K562 (cell line): ENCODE data around the gene PSMD13. TPM values are rescaled to one million over a fixed set of nuclear protein-coding genes. Genes with fewer than 3 reads are reported as not detected.
A peak's percentile ranks its signal among the peaks of the same experiment; 100 is the strongest.

ENCODE experiments used
- ATAC-seq: fragments of 200-7000 bp; cut with Tn5 transposase; 3 replicates; pipeline ENCODE4 v1.9.1; 2020; ENCODE audit warnings: moderate library complexity
- BruUV-seq: library from RNA; stranded (reverse); fragments of 400-500 nt; replicated peaks from 2 replicates; lab custom pipeline; 2021; lab: Mats Ljungman, UMichigan
- CTCF ChIA-PET: fragments of 300-600 bp; formaldehyde crosslinking; extraction: SDS; loops from one replicate; lab custom pipeline; 2021; ENCODE audit warnings: low intra/inter-chr PET ratio; lab: Yijun Ruan, JAX
- POLR2A ChIA-PET: fragments of 300-600, 350-650 bp; sonication (Branson Sonifier 250); formaldehyde crosslinking; extraction: SDS; loops from one replicate; lab custom pipeline; 2021; ENCODE audit warnings: antibody characterized with exemption, inconsistent platforms; lab: Yijun Ruan, JAX
- DNase-seq, 4 experiments: peaks; one replicate each; pipeline versions ENCODE4 v3.0.0 to v3.0.0-alpha.2; 2011 to 2018; ENCODE audit warnings: low spot score in 3 of 4, mixed read lengths in 3 of 4; ENCODE audit errors: extremely low read depth in 1 of 4
- FAIRE-seq: peaks from 2 replicates; lab custom pipeline; 2011; peaks lifted over from hg19 to GRCh38; lab: Jason Lieb, UNC
- H2AFZ ChIP-seq: 2 replicates; pipeline ENCODE4 v1.6.0; 2011; ENCODE audit warnings: low read depth, low read length, control low read depth, inconsistent platforms
- H3K27ac ChIP-seq: fragments of 200-600 bp; 3 replicates; pipeline ENCODE4 v1.8.0; 2011; ENCODE audit warnings: low read depth, mild to moderate bottlenecking, control low read depth, inconsistent platforms, low read length, moderate library complexity, mixed read lengths; ENCODE audit errors: extremely low read depth
- H3K27me3 ChIP-seq, 2 experiments: fragments of 300-600 bp in 1 of 2; 2 replicates in 1 of 2; 3 replicates in 1 of 2; pipeline versions ENCODE4 v1.6.0 to v1.8.0; 2011; ENCODE audit warnings: inconsistent platforms in 2 of 2, low read length in 2 of 2, mild to moderate bottlenecking in 1 of 2, mixed read lengths in 1 of 2, moderate library complexity in 1 of 2; ENCODE audit not compliant: control insufficient read depth in 2 of 2, insufficient read depth in 2 of 2
- H3K36me3 ChIP-seq: fragments of 300-600 bp; 3 replicates; pipeline ENCODE4 v1.8.0; 2011; ENCODE audit warnings: mild to moderate bottlenecking, low read length, inconsistent platforms; ENCODE audit not compliant: control insufficient read depth, insufficient read depth
- H3K4me1 ChIP-seq, 2 experiments: fragments of 200-600 bp in 1 of 2; replicated peaks in 1 of 2; 2 replicates in 1 of 2; 3 replicates in 1 of 2; pipeline versions ENCODE4 v1.5.1 to v1.8.0; 2011; ENCODE audit warnings: inconsistent platforms in 2 of 2, low read length in 2 of 2, mild to moderate bottlenecking in 1 of 2, mixed read lengths in 1 of 2, moderate library complexity in 1 of 2; ENCODE audit not compliant: control insufficient read depth in 2 of 2, insufficient read depth in 2 of 2
- H3K4me2 ChIP-seq: 2 replicates; pipeline ENCODE4 v1.6.1; 2011; ENCODE audit warnings: low read length, control low read depth, inconsistent platforms, mixed read lengths; ENCODE audit not compliant: insufficient read depth
- H3K4me3 ChIP-seq: fragments of 200-600 bp; sonication (generic), shearing (Covaris generic); 2 replicates; pipeline ENCODE4 v1.5.1; 2016; ENCODE audit warnings: control low read depth, inconsistent platforms
- H3K79me2 ChIP-seq: fragments of 200-600 bp; 3 replicates; pipeline ENCODE4 v1.8.0; 2011; ENCODE audit warnings: low read length, inconsistent platforms; ENCODE audit not compliant: control insufficient read depth, insufficient read depth
- H3K9ac ChIP-seq, 2 experiments: 2 replicates each; pipeline versions ENCODE4 v1.6.0 to v1.6.1; 2011; ENCODE audit warnings: low read depth in 2 of 2, low read length in 2 of 2, control low read depth in 1 of 2, inconsistent platforms in 1 of 2, mild to moderate bottlenecking in 1 of 2, mixed read lengths in 1 of 2; ENCODE audit not compliant: insufficient read depth in 1 of 2
- H3K9me1 ChIP-seq: one replicate; pipeline ENCODE4 v1.6.0; 2011; ENCODE audit warnings: inconsistent platforms, mild to moderate bottlenecking, low read length, moderate library complexity; ENCODE audit not compliant: control insufficient read depth, insufficient read depth
- H3K9me3 ChIP-seq: replicated peaks from 2 replicates; pipeline ENCODE4 v1.5.1; 2011; ENCODE audit warnings: low read depth, low read length, inconsistent platforms; ENCODE audit not compliant: control insufficient read depth, insufficient read depth
- H4K20me1 ChIP-seq: replicated peaks from 2 replicates; pipeline ENCODE4 v1.6.1; 2011; ENCODE audit warnings: low read length, inconsistent platforms, mixed read lengths; ENCODE audit not compliant: control insufficient read depth, insufficient read depth
- IFI16 ChIP-seq: fragments of 250-450 bp; sonication (Bioruptor Pico); IDR thresholded peaks from 2 replicates; pipeline ENCODE4 v2.1.2; 2022; ENCODE audit warnings: mild to moderate bottlenecking, inconsistent platforms
- ILF3 ChIP-seq: fragments of 450-650 bp; IDR thresholded peaks from 2 replicates; pipeline ENCODE4 v1.6.1; 2018; ENCODE audit warnings: antibody characterized with exemption, mild to moderate bottlenecking, moderate library complexity, borderline replicate concordance
- KDM5B ChIP-seq: fragments of 200-600 bp; sonication (generic); IDR thresholded peaks from 2 replicates; pipeline ENCODE4 v1.6.1; 2012; ENCODE audit warnings: low read depth, mild to moderate bottlenecking, moderate library complexity, low read length, control low read depth, inconsistent platforms; ENCODE audit not compliant: insufficient replicate concordance
- KHSRP ChIP-seq: fragments of 450-650 bp; IDR thresholded peaks from 2 replicates; pipeline ENCODE4 v1.6.1; 2017
- NRF1 ChIP-seq, 2 experiments: fragments of 450-650 bp; IDR thresholded peaks in 1 of 2; conservative IDR thresholded peaks in 1 of 2; 2 replicates each; pipeline ENCODE4 v1.6.1; 2014; ENCODE audit warnings: mild to moderate bottlenecking in 2 of 2
- POLR2G ChIP-seq: fragments of 200-400 bp; formaldehyde crosslinking; IDR thresholded peaks from 2 replicates; pipeline ENCODE4 v1.6.1; 2017; ENCODE audit warnings: low read depth, mild to moderate bottlenecking, antibody characterized with exemption, low read length, moderate library complexity
- SMARCA5 ChIP-seq: fragments of 450-650 bp; IDR thresholded peaks from 2 replicates; pipeline ENCODE4 v1.6.1; 2016
- STAT5B ChIP-seq: fragments of 250-450 bp; sonication (Bioruptor Pico); IDR thresholded peaks from 2 replicates; pipeline ENCODE4 v1.8.0; 2021; ENCODE audit warnings: mild to moderate bottlenecking, inconsistent platforms
- TSC22D4 ChIP-seq: fragments of 450-650 bp; IDR thresholded peaks from 2 replicates; pipeline ENCODE4 v1.6.1; 2016; ENCODE audit warnings: missing genetic modification characterization, missing biosample characterization, control low read depth
- ZC3H8 ChIP-seq: fragments of 450-650 bp; IDR thresholded peaks from 2 replicates; pipeline ENCODE4 v1.6.1; 2017
- ZNF140 ChIP-seq: fragments of 250-450 bp; sonication (Bioruptor Pico); IDR thresholded peaks from 2 replicates; pipeline ENCODE4 v1.8.0; 2021; ENCODE audit warnings: moderate library complexity, mild to moderate bottlenecking, inconsistent platforms
- WGBS: fragments of 100-300 bp; shearing (Covaris generic); methylation state at CpG from one replicate; pipeline ENCODE4 v1.1.6; 2016; ENCODE audit warnings: low coverage, mixed read lengths; ENCODE audit not compliant: insufficient coverage; ENCODE audit errors: missing lambda C conversion rate; 5-methylcytosine and 5-hydroxymethylcytosine counted together
- in situ Hi-C: fragments of 300-500 bp; cut with MboI; formaldehyde crosslinking; loops from 4 replicates; pipeline ENCODE4 v1.15.0; 2018; ENCODE audit warnings: inconsistent platforms, mixed read lengths
- intact Hi-C: fragments of 100-400 bp; cut with micrococcal nuclease; formaldehyde crosslinking; loops from 2 replicates; pipeline ENCODE4 v1.14.2; 2022
- polyA plus RNA-seq, 8 experiments: library from polyadenylated mRNA; depleted of rRNA in 4 of 8; stranded (reverse) in 5 of 8; unstranded in 3 of 8; fragments of >200 nt; fragmentation: Nextera tagmentation in 2 of 8; fragmentation: Illumina TruSeq in 1 of 8; extraction: Ambion mirVana in 2 of 8; extraction: Trizol in 1 of 8; gene quantifications; 2 replicates each; pipeline versions ENCODE4 v1.2.1 to v1.2.3, GENCODE V29; 2011 to 2014; ENCODE audit warnings: inconsistent platforms in 1 of 8, missing spikeins in 1 of 8
- total RNA-seq, 7 experiments: library from RNA; depleted of rRNA in 6 of 7; stranded (reverse); fragments of >200 nt in 6 of 7; fragmentation: Illumina TruSeq in 2 of 7; extraction: Trizol in 2 of 7; gene quantifications; 2 replicates each; pipeline versions ENCODE4 v1.2.1 to v1.2.3, GENCODE V29; 2011 to 2021; ENCODE audit warnings: low replicate concordance in 1 of 7
- TF ChIP-seq, protein P1 (sequence below): sonication (generic); formaldehyde crosslinking; IDR thresholded peaks from 2 replicates; pipeline ENCODE4 v1.8.1; 2023; ENCODE audit warnings: mild to moderate bottlenecking, missing genetic modification reagents
- TF ChIP-seq, protein P2 (sequence below): sonication (generic); formaldehyde crosslinking; IDR thresholded peaks from 2 replicates; pipeline ENCODE4 v1.8.0; 2022; ENCODE audit warnings: mild to moderate bottlenecking, low read depth, missing genetic modification reagents

PSMD13 gene
- total and polyA plus RNA-seq, 9 of the 15 experiments (the other 6 are each of a cell fraction or from before 2014, with no cell fraction given), result 185 to 383 (median 267) TPM

DNA sequence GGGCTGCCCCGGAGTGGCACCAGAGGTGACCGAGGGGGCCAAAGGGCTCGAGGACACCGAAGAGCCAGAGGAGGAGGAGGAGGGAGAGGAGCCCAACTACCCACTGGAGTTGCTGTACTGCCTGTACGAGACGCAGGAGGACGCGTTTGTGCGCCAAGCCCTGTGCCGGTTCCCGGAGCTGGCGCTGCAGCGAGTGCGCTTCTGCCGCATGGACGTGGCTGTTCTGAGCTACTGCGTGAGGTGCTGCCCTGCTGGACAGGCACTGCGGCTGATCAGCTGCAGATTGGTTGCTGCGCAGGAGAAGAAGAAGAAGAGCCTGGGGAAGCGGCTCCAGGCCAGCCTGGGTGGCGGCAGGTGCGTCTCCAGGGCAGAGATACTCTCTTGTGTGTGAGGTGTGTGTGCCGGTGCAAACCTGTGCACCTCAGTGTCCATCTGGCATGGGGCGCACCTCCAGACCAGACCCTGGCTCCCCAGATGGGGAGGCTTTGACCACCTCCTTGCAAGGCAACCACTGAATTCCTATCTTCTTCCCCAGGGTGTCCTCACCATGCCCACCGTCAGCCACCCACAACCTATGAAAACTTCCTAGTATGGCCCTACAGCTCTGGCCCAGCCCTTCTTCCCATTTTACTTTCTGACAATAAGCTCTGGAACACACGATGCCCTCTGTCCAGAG lies 44.8 kb downstream of the PSMD13 start:
- WGBS, result 84% methylated on average over 24 of the region's 26 CpGs
- no peak overlapping the region for H3K27ac ChIP-seq
- ChIA-PET CTCF (no interaction called here), POLR2A (interaction anchor here (1.0 kb wide), 3 partner anchors 10 to 74 kb away, joined by 3 to 4 read pairs (median 3); no protein-coding TSS in a partner anchor)
- intact Hi-C loops, result no loop called here
- DNase-seq (no peak), ATAC-seq (no peak), FAIRE-seq (no peak)
- in situ Hi-C loops, result no loop called here
- TF ChIP-seq ILF3, result no peak
- TF ChIP-seq STAT5B, result no peak
- TF ChIP-seq SMARCA5, result no peak
- TF ChIP-seq, protein P1, sequence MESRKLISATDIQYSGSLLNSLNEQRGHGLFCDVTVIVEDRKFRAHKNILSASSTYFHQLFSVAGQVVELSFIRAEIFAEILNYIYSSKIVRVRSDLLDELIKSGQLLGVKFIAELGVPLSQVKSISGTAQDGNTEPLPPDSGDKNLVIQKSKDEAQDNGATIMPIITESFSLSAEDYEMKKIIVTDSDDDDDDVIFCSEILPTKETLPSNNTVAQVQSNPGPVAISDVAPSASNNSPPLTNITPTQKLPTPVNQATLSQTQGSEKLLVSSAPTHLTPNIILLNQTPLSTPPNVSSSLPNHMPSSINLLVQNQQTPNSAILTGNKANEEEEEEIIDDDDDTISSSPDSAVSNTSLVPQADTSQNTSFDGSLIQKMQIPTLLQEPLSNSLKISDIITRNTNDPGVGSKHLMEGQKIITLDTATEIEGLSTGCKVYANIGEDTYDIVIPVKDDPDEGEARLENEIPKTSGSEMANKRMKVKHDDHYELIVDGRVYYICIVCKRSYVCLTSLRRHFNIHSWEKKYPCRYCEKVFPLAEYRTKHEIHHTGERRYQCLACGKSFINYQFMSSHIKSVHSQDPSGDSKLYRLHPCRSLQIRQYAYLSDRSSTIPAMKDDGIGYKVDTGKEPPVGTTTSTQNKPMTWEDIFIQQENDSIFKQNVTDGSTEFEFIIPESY, result peak; percentile 63; the same call in 1 of the 2 replicates
- peak; percentile 46; the same call in 1 of the 2 replicates for TF ChIP-seq POLR2G
- TF ChIP-seq NRF1 (conservative IDR thresholded peaks at IDR 0.05 in 1 of 2, IDR thresholded peaks at IDR 0.05 in 1 of 2), result no peak
- TF ChIP-seq IFI16 (CRISPR knock-in tag), result no peak
- TF ChIP-seq KDM5B, result peak; percentile 31
- TF ChIP-seq, protein P2, sequence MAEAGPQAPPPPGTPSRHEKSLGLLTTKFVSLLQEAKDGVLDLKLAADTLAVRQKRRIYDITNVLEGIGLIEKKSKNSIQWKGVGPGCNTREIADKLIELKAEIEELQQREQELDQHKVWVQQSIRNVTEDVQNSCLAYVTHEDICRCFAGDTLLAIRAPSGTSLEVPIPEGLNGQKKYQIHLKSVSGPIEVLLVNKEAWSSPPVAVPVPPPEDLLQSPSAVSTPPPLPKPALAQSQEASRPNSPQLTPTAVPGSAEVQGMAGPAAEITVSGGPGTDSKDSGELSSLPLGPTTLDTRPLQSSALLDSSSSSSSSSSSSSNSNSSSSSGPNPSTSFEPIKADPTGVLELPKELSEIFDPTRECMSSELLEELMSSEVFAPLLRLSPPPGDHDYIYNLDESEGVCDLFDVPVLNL, result no peak
- no peak for TF ChIP-seq ZC3H8
- TF ChIP-seq KHSRP, result no peak
- TF ChIP-seq ZNF140 (CRISPR knock-in tag), result no peak
- no peak for TF ChIP-seq TSC22D4
- H3K4me3 ChIP-seq, result no peak overlapping the region
- no TSS peak for BruUV-seq
- no peak overlapping the region for H3K4me2 ChIP-seq
- no peaks in the 10 kb centered on the region for H3K9me1 ChIP-seq
- H4K20me1 ChIP-seq, result no peaks in the 10 kb centered on the region
- no peaks in the 10 kb centered on the region for H3K27me3 ChIP-seq
- H3K4me1 ChIP-seq, result peaks cover 18 to 61% of the 10 kb centered on the region in 2 experiments
- no peak overlapping the region for H2AFZ ChIP-seq
- H3K36me3 ChIP-seq, result peaks cover 3% of the 10 kb centered on the region; the same call in 1 of the 3 replicates
- peaks cover 4% of the 10 kb centered on the region; the same call in 1 of the 2 replicates for H3K9me3 ChIP-seq
- H3K9ac ChIP-seq, result peak overlapping the region in 1 of 2 experiments; percentile 75; a peak in 1 of 4 replicates
- no peaks in the 10 kb centered on the region; the same call in 2 of the 3 replicates for H3K79me2 ChIP-seq
